ENCODE measurements around the gene EXOC3L1. TPM values are rescaled to one million over a fixed set of nuclear protein-coding genes. Genes with fewer than 3 reads are reported as not detected.

EXOC3L1 gene
- total RNA-seq, 1 experiment from 2014 or later = 1.1 TPM

DNA sequence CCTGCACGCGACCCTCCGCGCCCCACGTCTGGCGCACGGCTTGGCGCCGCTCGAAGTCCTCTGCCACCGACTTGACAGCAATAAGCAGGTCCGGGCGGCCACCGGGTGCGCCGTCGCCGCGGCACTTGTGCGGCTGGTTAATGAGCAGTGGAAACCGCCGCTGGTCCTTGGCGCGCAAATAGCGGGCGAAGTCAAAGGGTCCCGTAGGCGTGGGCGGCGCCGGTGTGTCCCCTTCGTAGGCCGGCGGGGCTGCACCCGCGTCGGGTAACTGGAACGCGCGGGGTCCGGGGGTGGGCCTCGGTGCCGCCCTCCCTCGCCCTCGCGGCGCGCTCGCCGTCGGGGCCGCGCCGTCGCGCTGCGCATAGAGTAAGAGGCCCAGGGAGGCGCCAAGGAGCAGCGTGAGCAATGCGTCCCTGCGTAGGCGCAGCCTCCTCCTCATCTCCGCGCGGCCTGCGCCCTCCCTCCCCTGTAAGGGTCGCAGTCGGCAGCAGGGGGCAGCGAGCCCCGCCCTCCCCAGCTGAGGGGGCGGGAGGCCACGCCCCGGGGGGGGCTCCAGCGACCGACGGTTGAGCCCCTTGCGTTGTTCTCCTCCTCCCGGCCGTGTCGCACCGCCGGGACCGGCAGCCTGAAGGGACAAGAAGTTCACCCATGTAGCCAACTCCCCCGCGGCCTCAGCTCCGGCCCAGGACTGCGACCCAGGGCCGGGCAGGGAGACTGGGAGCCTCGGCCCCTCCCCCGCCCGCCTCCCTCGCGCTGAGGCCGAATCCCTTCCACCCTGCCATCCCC lies 39.7 kb downstream of the EXOC3L1 start:
- no peak for DNase-seq (ENCODE audit: low read depth)

DNA sequence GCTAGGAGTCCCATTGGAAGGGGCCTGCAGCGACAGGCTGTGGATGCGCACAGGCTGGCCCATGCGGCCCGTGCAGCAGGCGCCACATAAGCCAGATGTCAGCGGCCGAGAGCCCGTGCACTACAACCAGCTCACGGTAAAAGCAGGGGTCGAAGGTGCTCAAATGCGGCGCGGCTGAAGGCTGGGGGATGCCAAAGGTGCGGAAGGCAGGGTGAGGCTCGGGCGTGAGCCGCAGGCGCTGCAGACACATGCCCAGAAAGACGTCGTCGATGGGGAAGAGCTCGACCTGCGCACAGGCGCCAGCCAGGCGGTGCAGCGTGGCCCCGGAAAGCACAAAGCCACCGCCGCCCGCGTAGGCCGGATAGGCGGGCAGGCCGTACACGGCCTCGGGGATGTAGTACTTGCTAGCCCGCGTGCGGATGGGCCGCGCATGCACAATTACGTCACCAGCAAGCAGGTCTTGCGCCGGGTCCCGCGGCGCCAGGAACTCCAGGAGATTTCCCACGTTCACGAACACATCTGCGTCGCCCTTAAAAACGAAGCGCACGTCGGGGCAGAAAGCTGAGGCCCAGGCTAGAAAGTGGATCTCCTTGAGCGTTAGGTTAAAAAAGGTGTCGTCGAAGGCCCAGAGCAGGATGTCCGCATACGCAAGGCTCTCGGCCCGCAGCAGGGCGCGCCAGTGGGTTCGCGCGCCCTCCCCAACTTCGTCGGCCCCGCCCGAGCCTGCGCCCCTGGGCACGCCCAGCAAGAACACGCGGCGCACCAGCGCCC lies 40.5 kb downstream of the EXOC3L1 start:
- no peak for DNase-seq (ENCODE audit: low read depth)

DNA sequence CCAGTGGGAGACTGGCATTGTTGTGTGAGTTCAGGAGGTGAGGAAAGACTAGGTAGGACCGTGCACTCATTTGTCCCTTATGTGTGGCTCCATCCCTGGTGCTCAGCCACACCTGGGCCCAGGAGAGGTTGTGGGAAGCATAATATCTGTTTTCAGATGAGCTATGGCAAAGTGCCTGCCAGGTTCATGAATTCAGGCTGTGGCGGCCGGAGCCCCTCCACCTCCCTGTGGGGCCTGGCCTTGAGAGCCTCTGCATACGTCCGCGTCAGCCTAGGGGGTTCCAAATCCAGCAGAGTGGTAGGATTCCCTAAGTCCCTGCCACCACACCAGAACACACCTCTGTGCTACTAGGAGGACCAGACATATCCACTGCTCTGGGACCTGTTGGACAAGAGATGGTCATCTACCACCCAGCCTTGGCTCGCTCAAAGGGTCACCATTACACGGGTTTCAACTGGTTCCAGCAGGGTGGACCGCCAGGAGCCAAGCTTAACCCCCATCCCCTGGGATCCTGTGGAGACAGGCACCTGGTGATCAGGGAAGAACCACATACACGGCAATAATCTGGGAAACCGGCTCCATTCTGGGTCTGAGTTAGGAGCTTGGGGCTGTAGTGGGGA lies 41.2 kb downstream of the EXOC3L1 start:
- DNase-seq (ENCODE audit: low read depth) = no peak

DNA sequence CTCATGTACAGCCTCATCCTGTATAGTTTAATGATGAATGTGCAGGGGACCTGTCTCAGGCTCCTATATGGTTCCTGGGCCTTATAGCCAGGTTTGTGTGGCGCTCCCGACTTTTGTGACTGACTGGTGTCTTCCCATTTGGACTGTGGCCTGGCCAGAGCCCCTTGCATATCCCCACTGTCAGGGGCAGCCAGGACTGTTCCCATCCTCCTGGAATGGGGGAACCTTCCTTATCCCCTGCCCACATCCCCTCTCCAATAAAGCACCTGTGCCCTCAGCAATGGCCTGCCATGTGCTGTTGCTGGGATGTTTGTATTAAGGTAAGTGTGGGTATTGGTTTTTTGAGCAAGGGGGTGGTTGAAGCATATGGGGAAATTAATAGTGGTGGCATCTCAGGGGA lies 41.7 kb downstream of the EXOC3L1 start:
- DNase-seq (ENCODE audit: low read depth) = no peak

DNA sequence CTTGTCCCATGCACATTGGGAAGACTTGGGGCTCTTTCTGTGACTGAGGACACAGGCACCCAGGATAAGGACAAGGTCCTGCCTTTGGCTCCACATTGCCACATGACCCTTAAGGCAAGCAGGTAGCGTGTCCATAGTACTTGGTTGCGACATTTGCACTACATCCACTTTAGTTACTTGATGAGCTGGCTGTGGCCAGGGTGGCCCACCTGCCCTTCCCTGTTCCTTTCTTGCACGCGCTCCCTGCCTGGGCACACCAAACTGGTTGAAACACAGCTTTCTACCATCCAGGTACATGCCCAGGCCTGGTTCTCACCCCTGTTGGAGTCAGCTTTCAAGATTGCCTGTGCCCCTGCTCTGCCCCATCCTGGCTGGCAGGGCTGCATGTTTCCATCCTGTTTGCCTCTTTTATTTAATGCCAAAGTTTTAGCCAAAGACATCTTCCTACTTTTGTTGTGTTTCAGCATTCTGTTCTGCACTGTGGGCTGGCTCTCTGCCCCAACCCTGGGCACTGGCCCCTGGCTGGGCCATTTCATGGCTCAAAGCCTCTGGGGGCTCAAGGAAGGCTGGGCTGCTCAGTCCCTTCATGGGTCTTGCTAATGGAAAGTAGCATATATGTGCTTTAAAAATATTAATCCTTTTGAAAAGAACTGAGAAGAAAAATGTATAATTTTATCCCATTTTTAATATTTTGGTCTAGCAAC lies 42.3 kb downstream of the EXOC3L1 start:
- DNase-seq (ENCODE audit: low read depth) = no peak

DNA sequence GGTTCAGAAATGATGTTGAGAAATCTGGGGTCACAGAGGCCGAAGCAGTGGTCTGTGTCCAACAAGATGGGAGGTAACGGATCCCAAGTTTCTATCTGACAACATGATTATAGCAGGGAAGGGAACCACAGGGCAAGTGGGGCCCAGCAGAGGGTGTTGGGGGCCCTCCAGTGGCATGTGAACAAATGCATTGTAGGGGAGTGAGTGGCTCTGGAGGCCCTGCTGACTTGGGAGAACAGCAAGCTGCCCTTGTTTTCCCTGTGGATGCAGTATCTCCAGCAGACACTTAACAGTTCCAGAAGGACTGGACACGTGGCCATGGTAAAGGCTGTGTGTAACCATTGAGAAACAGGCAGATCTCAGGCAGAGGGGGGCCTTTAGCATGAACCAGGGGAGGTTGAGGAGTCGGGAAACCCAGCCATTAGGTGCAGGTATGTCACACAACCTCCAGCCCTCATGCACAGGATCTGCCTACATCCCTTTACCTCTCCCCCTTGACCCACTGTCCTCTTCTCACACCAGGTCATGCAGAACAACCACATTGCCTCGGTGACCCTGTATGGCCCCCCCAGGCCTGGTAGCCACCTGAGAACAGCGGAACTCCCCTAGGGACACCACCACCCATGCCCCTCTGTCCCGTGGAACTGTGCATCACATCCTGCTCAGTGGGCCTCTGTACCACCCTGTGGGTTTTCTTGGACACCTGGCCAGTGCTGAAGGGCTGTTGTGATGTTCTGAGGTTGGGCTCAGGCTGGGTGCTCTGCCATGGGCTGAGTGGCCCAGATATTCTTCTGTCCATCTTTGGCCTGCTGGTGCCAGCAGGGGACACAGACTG lies 43.2 kb downstream of the EXOC3L1 start:
- DNase-seq (ENCODE audit: low read depth) = no peak

DNA sequence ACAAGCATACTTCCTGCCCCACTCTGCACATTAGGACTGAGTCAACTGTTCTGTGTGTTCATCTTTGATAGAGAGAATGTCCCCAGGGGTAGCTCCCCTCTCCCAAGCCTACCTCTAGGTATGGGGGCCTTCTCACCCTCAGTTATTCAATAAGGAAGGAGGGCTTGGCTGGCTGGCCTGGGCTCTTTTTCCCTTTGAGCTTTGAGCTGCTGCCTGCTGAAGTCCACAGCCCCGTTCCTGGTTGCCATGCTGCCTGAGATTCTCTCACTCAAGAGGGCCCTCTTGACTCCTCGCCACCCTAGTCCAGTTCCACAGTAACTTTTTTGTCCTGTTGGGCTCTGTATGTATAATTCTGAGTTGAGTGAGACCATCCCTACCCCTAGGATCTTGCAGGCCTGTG lies 44.2 kb downstream of the EXOC3L1 start:
- DNase-seq (ENCODE audit: low read depth) = no peak

DNA sequence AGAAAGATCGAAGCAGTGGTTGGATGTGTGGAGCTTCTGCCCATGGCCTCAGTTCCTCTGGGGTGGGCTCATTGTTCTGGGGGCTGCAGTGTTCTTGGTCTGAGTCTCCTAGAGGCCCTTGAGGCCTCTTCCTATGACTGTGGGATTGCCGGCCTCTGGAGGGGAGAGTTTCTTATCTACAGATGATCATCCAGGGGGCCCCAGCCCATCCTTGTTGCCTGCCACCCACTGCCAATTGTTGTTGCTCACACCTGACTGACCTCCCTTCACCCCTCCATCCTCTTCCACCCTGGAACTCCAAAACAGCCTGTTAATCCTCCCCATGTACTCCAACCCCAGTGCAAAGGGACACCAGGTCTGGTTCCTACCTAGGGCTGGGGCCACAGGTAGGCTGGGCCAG lies 45.0 kb downstream of the EXOC3L1 start:
- no peak for DNase-seq (ENCODE audit: low read depth)

DNA sequence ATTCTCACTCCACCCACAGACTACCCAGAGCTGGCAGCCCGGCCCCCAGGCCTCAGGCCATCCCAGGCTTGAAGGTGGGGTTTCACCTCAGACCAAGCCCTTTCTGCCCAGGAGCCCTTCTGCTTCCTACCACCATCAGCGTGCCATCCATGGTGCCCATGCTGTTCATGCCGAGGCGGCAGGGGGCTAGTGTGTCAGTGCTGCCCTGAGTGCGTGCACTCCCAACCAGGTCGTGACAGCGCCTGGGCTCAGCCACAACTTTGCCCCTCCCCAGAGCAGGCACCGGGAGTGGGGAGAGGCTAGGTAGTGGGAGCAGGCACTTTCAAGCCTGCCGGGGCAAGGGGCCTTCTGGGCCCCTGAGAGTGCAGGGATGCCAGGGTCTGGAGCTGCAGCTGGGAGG lies 47.6 kb downstream of the EXOC3L1 start:
- DNase-seq (ENCODE audit: low read depth) = no peak

DNA sequence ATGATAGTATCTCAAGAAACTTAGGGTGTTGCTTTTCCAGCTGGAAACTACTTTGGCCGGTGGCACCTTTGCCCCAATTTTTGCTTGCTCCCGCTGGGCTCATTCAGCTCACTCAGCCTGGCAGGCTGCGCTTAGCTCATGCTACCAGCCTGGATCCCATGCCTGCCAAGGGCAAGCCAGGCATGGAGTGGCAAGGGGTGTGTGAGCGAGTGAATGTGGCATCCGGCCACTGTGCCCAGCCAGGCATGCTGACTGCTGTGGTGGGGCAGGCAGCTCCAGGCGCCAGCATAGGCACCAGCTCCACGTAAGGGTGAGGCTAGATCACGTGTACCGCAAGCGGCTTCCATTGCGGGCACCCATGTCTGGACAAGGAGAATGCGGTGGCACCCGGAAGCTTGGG lies 48.5 kb downstream of the EXOC3L1 start:
- no peak for DNase-seq (ENCODE audit: low read depth)

DNA sequence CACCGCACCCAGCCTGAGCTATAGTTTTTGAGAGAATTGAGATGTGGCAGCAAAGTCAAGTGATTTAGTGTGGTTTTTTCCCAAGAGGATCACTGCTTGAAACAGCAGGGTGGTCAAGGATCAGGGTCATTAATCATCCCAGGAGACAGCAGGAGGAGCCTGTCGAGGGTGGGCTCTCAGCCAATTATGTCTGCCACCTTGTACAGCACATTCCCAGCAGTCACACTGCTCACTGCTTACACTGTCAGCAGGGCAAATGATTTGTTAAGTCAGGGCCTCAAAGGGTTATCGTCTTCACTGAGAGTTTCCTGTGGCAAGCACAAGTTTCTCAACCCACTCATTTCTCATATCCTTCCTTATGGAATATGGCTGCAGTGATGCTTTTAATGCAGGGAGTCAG lies 52.3 kb downstream of the EXOC3L1 start:
- no peak for DNase-seq (ENCODE audit: low read depth)

Small RNA genes within 50 kb of the gene (small RNA-seq; reads per million reads assigned to genes)
- gene MIR328 = not detected

Other genes starting within 250 kb of the EXOC3L1 start
- gene CES3, start 228.9 kb downstream of the EXOC3L1 start, total RNA-seq (2014; rRNA removed; shearing (Covaris generic)) = 0.53 and 1.2 TPM in 2 replicates
- gene CES4A, start 201.5 kb downstream of the EXOC3L1 start, total RNA-seq (2014; rRNA removed; shearing (Covaris generic)) = not detected in 2 replicates
- 62.7 and 93.7 TPM in 2 replicates for gene CBFB, start 161.0 kb downstream of the EXOC3L1 start, total RNA-seq (2014; rRNA removed; shearing (Covaris generic))
- gene PHAF1, start 80.2 kb downstream of the EXOC3L1 start, total RNA-seq (2014; rRNA removed; shearing (Covaris generic)) = 12.1 and 23.8 TPM in 2 replicates
- gene B3GNT9, start 39.1 kb downstream of the EXOC3L1 start, total RNA-seq (2014; rRNA removed; shearing (Covaris generic)) = 2.8 and 5.6 TPM in 2 replicates
- gene TRADD, start 30.2 kb downstream of the EXOC3L1 start, total RNA-seq (2014; rRNA removed; shearing (Covaris generic)) = 10.9 and 13.7 TPM in 2 replicates
- 10.3 and 12.8 TPM in 2 replicates for gene FBXL8, start 30.2 kb downstream of the EXOC3L1 start, total RNA-seq (2014; rRNA removed; shearing (Covaris generic))
- gene HSF4, start 25.4 kb downstream of the EXOC3L1 start, total RNA-seq (2014; rRNA removed; shearing (Covaris generic)) = 9.0 and 11.0 TPM in 2 replicates
- 18.4 and 22.8 TPM in 2 replicates for gene NOL3, start 19.6 kb downstream of the EXOC3L1 start, total RNA-seq (2014; rRNA removed; shearing (Covaris generic))
- gene MATCAP1, start 6.2 kb downstream of the EXOC3L1 start, total RNA-seq (2014; rRNA removed; shearing (Covaris generic)) = 7.0 and 11.6 TPM in 2 replicates
- 201 and 230 TPM in 2 replicates for gene E2F4, start 2.0 kb upstream of the EXOC3L1 start, total RNA-seq (2014; rRNA removed; shearing (Covaris generic))
- 2.6 and 3.0 TPM in 2 replicates for gene ELMO3, start 9.0 kb upstream of the EXOC3L1 start, total RNA-seq (2014; rRNA removed; shearing (Covaris generic))
- gene TMEM208, start 37.0 kb upstream of the EXOC3L1 start, total RNA-seq (2014; rRNA removed; shearing (Covaris generic)) = 39.4 and 50.3 TPM in 2 replicates
- gene FHOD1, start 57.3 kb upstream of the EXOC3L1 start, total RNA-seq (2014; rRNA removed; shearing (Covaris generic)) = 54.8 and 65.1 TPM in 2 replicates
- 0.57 and 1.9 TPM in 2 replicates for gene SLC9A5, start 58.8 kb upstream of the EXOC3L1 start, total RNA-seq (2014; rRNA removed; shearing (Covaris generic))
- gene PLEKHG4, start 89.4 kb upstream of the EXOC3L1 start, total RNA-seq (2014; rRNA removed; shearing (Covaris generic)) = 1.8 and 3.7 TPM in 2 replicates
- gene KCTD19, start 136.6 kb upstream of the EXOC3L1 start, total RNA-seq (2014; rRNA removed; shearing (Covaris generic)) = not detected in 2 replicates
- not detected in 2 replicates for gene LRRC36, start 136.7 kb upstream of the EXOC3L1 start, total RNA-seq (2014; rRNA removed; shearing (Covaris generic))
- not detected in 2 replicates for gene TPPP3, start 203.4 kb upstream of the EXOC3L1 start, total RNA-seq (2014; rRNA removed; shearing (Covaris generic))
- gene ZDHHC1, start 226.3 kb upstream of the EXOC3L1 start, total RNA-seq (2014; rRNA removed; shearing (Covaris generic)) = 2.6 and 4.1 TPM in 2 replicates
- 0.94 and 1.0 TPM in 2 replicates for gene HSD11B2, start 241.0 kb upstream of the EXOC3L1 start, total RNA-seq (2014; rRNA removed; shearing (Covaris generic))

Data from HT1080 (cell line).